Pons (tissue), 1 donor: ENCODE results near the gene ADH1C.
A peak's percentile ranks its signal among the peaks of the same experiment; 100 is the strongest.

Experiments
- DNase-seq: peaks from one replicate; pipeline ENCODE4 v3.0.0-alpha.2; 2016; ENCODE audit warnings: low spot score

Gene ADH1C

GRCh38 chr4:99301376-99302164 is 51.0 kb downstream of the ADH1C start:
- no peak for DNase-seq

DNA sequence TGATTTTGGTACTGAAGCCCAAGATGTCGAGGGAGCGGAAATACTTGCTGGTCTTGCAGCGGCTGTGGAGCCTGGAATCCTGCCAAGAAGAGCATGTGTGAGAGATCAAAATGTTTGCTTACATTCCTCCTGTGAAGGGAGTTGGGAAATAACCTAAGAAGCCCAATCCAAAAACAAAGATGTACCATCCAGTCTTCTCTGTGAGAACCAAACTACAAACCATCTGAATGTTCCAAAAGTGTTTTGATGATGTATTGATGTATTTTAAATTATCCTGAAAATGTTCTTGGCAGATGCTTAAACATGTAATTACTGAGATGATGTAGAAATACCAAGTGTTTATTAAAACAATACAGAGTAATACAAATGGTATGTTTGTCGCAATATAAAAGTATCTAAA is 51.6 kb downstream of the ADH1C start:
- DNase-seq: peak; percentile 38

- no peak for DNase-seq
Measured at GRCh38 chr4:99293357-99293756, 59.2 kb downstream of the ADH1C start.

DNA sequence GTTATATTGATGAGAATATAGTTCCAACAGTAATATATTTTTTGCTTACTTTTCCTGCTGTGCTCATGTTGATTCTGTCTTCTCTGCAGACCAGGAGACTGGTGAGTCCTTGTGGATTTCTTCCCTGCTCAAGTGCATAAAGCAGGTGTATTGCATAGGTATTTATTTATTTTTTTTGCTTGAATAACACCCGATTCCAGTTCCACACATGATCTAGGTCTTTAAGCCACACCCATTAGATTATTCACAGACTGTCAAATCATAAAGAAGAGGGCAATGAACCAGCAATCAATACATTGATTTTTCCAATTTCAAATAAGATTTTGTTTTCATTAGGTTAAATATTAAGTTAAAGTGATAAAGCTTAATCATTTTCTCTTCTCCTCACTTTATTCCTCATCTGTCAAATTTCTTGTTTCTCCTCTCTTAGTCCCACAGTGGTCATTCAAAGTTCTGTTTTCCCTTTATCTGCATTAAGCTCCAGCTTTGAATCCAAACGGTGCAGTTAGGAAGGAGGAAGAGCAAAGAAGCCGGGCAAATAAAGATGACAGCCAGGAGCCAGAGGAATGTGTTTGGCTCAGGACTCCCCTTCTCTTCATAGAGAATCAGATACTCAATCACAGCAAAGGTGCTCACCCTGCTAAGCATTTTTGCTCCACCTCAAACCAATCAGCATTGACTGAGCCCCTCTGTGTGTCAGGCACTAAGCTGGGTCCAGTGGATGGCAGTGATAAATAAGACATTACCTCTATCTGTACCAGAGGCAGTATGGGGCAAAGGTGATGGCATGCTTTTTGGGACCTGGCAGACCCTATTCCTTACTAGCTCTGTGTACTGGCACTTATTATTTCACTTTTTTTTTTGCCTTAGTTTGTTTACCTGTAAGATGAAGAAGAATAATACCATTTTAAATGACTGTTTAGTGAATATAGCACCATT is 61.4 kb downstream of the ADH1C start, which contains the start of gene ADH1A:
TSS of gene ADH1A (minus strand) at position 138 of the 939 bp plus-strand sequence. CDS start at position 67, 71 bp downstream.
- DNase-seq: no peak
